Parathyroid adenoma (tissue), 2 donors: ENCODE data around the gene RASGRP1.

Source experiments
- H2AFZ ChIP-seq: fragments of 300-600 bp; sonication (generic); one replicate; pipeline ENCODE4 v1.7.0; 2017; ENCODE audit warnings: antibody characterized with exemption, mild to moderate bottlenecking
- H3K27ac ChIP-seq: fragments of 300-600 bp; sonication (generic); one replicate; pipeline ENCODE4 v1.7.0; 2017
- H3K27me3 ChIP-seq: fragments of 300-600 bp; sonication (generic); one replicate; pipeline ENCODE4 v1.7.0; 2017; ENCODE audit warnings: low read length; ENCODE audit not compliant: control insufficient read depth, insufficient read depth
- H3K36me3 ChIP-seq: fragments of 300-600 bp; sonication (generic); one replicate; pipeline ENCODE4 v1.7.0; 2017; ENCODE audit warnings: low read length; ENCODE audit not compliant: control insufficient read depth, insufficient read depth
- H3K4me1 ChIP-seq: fragments of 300-600 bp; sonication (generic); one replicate; pipeline ENCODE4 v1.7.0; 2017; ENCODE audit warnings: control low read depth
- H3K4me2 ChIP-seq: fragments of 300-600 bp; sonication (generic); one replicate; pipeline ENCODE4 v1.7.0; 2017; ENCODE audit warnings: low read length
- H3K4me3 ChIP-seq: fragments of 300-600 bp; sonication (generic); one replicate; pipeline ENCODE4 v1.7.0; 2017; ENCODE audit warnings: low read depth, low read length
- H3K79me2 ChIP-seq: fragments of 300-600 bp; sonication (generic); one replicate; pipeline ENCODE4 v1.7.0; 2017; ENCODE audit warnings: control low read depth
- H3K9ac ChIP-seq: fragments of 300-600 bp; sonication (generic); one replicate; pipeline ENCODE4 v1.7.0; 2017; ENCODE audit warnings: mild to moderate bottlenecking
- H3K9me3 ChIP-seq: fragments of 300-600 bp; sonication (generic); one replicate; pipeline ENCODE4 v1.7.0; 2017; ENCODE audit warnings: low read length; ENCODE audit not compliant: control insufficient read depth
- TF ChIP-seq, protein P1 (sequence below): fragments of 300-600 bp; sonication (generic); IDR thresholded peaks from one replicate; pipeline ENCODE4 v1.7.0; 2017; ENCODE audit warnings: antibody characterized with exemption, mild to moderate bottlenecking
- donor health status: primary hyperparathyroidism.

Gene RASGRP1

DNA sequence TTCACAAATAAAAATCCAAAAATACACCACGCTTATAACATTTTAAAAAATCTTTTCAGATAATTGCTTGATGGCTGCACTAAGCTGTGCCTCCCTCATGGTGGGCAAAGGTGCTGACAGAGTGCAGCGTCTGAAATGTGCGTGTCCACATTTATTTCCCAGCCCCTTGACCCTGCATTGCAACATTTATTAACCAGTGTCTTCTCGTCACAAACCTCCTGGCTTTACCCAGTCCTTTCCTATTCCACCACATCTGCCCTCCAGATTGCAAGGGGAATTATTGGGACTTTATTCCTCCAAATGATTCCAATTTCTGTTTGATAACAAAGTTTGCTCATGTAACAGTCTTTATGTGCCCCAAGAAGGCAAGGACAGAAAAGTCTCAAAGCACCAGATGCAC lies 5.5 kb downstream of the RASGRP1 start:
- H3K36me3 ChIP-seq = no peaks in the 10 kb centered on the region
- TF ChIP-seq, protein P1, sequence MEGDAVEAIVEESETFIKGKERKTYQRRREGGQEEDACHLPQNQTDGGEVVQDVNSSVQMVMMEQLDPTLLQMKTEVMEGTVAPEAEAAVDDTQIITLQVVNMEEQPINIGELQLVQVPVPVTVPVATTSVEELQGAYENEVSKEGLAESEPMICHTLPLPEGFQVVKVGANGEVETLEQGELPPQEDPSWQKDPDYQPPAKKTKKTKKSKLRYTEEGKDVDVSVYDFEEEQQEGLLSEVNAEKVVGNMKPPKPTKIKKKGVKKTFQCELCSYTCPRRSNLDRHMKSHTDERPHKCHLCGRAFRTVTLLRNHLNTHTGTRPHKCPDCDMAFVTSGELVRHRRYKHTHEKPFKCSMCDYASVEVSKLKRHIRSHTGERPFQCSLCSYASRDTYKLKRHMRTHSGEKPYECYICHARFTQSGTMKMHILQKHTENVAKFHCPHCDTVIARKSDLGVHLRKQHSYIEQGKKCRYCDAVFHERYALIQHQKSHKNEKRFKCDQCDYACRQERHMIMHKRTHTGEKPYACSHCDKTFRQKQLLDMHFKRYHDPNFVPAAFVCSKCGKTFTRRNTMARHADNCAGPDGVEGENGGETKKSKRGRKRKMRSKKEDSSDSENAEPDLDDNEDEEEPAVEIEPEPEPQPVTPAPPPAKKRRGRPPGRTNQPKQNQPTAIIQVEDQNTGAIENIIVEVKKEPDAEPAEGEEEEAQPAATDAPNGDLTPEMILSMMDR = no peak
- no peak overlapping the region for H3K4me3 ChIP-seq
- H3K27ac ChIP-seq = no peak overlapping the region
- no peak overlapping the region for H3K9ac ChIP-seq
- H3K79me2 ChIP-seq = no peaks in the 10 kb centered on the region
- no peaks in the 10 kb centered on the region for H3K9me3 ChIP-seq
- H2AFZ ChIP-seq = no peak overlapping the region
- H3K4me1 ChIP-seq = no peaks in the 10 kb centered on the region
- H3K27me3 ChIP-seq = no peaks in the 10 kb centered on the region
- no peak overlapping the region for H3K4me2 ChIP-seq

DNA sequence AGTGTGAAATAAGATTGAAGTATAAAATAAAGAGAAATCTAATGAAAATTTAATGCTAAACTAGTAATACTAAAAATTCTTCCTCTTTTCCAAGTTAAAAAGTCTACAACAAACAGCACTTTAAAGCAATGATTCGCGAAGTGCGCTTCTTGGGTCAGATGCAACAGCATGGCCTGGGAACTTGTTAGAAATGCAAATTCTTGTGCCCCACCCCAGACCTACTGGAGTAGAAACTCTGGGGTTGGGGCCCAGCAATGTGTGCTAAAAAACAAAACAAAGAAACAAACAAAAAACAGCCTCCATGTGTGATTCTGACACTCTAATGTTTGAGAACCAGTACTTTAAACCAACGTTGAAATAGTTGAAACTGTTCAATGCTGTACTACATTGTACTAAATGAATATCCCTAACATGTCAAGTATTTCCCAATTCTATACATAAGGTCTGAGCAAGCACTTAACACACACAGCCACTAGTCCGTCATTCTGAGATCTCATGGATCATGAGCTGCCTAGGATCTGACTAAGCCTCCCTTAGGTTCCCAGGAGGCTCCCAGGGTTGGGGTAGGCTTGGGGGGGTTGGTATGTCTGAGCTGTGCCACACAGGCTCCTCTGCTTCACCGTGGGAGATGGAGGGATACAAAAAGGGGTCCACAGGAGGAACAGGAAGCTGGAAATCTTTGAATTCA lies 6.1 kb downstream of the RASGRP1 start:
- Histone ChIP-seq H3K27ac (no peak overlapping the region), H3K4me3 (no peak overlapping the region), H3K36me3 (no peaks in the 10 kb centered on the region), H3K27me3 (no peaks in the 10 kb centered on the region), H2AFZ (no peak overlapping the region), H3K79me2 (no peaks in the 10 kb centered on the region), H3K4me1 (no peaks in the 10 kb centered on the region), H3K9ac (no peak overlapping the region), H3K9me3 (no peaks in the 10 kb centered on the region), H3K4me2 (no peak overlapping the region)
- TF ChIP-seq, protein P1 = no peak

DNA sequence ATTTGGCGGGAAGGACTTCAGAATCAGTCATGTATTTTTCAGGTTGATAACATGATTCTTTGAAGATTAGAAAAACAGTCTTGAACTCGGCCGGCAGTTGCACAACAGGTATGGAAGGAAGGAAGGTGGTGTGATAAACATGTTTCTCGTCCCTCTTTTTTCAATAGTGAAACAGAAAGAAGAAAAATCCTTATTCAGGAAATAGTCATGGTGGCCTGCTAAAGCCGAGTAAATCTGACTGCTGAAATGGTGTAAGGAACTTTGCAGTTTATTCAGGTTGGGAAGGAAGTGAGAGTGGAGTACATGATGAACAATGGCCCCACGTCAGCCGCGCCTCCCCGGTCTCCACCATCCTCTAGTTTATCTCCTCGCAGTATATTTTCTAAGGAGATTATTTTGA lies 6.7 kb downstream of the RASGRP1 start:
- no peaks in the 10 kb centered on the region for H3K9me3 ChIP-seq
- TF ChIP-seq, protein P1 = no peak
- H3K4me3 ChIP-seq = no peak overlapping the region
- no peaks in the 10 kb centered on the region for H3K4me1 ChIP-seq
- H3K36me3 ChIP-seq = no peaks in the 10 kb centered on the region
- H3K27ac ChIP-seq = no peak overlapping the region
- H3K9ac ChIP-seq = no peak overlapping the region
- H3K4me2 ChIP-seq = no peak overlapping the region
- no peak overlapping the region for H2AFZ ChIP-seq
- no peaks in the 10 kb centered on the region for H3K27me3 ChIP-seq
- no peaks in the 10 kb centered on the region for H3K79me2 ChIP-seq

DNA sequence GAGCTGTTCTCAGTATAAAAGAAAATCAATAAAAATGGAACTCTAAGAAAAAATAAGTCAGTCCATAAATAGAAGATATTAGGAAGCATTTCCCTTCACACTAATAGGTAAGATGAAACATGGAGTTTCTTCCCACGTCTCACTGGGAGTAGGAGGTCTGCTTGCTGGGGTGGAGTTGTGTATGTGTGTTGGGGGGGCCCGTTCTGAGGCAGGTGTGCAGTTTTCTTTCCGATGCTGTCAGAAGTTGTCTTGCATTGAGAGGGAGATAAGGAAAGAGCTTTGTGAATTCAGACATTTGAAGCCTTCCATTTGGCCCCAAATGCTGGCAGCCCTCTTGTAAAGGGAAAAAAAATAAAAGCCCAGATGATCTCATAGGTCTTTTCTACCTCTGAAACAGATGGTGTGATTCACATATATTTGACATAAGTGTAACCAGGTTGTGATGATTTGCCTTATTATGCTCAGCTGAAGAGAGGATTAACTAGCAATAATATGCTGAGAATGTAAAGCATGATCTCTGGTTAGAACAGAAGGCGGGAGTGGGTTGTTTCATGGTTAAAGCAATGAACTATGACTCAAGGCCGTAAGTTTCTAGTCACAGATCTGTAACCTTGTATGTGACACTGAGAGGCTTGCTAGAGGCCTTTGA lies 8.8 kb downstream of the RASGRP1 start:
- Histone ChIP-seq H3K9me3 (no peaks in the 10 kb centered on the region), H3K79me2 (no peaks in the 10 kb centered on the region), H3K27ac (no peak overlapping the region), H3K36me3 (no peaks in the 10 kb centered on the region), H3K9ac (no peak overlapping the region), H3K4me2 (no peak overlapping the region), H3K4me3 (no peak overlapping the region), H2AFZ (no peak overlapping the region), H3K27me3 (no peaks in the 10 kb centered on the region), H3K4me1 (no peaks in the 10 kb centered on the region)
- TF ChIP-seq, protein P1 = no peak

DNA sequence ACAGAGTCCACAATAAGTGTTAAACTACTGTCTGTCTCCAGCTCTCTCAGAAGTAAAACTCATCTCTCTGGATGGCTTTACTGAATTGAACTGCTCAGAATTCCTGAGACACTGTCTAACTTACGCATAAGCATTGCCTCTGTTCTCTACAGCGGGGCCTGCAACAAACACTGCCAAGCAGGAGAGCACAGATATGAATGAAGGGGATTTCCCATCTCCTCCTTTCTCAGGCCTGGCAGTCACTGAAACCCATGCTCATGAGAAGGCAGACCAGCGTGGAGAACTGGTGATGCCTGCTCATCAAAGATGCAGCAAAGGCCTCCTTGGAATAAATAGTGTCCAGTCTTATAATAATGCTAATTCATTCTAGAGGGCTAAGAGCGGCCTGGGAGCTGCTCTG lies 10.3 kb downstream of the RASGRP1 start:
- Histone ChIP-seq H3K36me3 (no peaks in the 10 kb centered on the region), H3K27me3 (no peaks in the 10 kb centered on the region), H3K4me1 (no peaks in the 10 kb centered on the region), H2AFZ (no peak overlapping the region), H3K79me2 (no peaks in the 10 kb centered on the region), H3K9ac (no peak overlapping the region), H3K27ac (no peak overlapping the region), H3K4me3 (no peak overlapping the region), H3K9me3 (no peaks in the 10 kb centered on the region), H3K4me2 (no peak overlapping the region)
- TF ChIP-seq, protein P1 = no peak
